Calu3 (cell line): ENCODE data around the gene MACROD1. TPM values are rescaled to one million over a fixed set of nuclear protein-coding genes. Genes with fewer than 3 reads are reported as not detected.

Experiments used
- BruUV-seq: library from RNA; stranded (reverse); fragments of 400-500 nt; replicated peaks from 2 replicates; lab custom pipeline; 2021; lab: Mats Ljungman, UMichigan
- CTCF ChIA-PET: fragments of 300-600 bp; sonication (Branson Sonifier 250); formaldehyde crosslinking; loops from one replicate; lab custom pipeline; 2022; ENCODE audit warnings: antibody characterized with exemption; lab: Charles Lee
- DNase-seq: peaks from one replicate; pipeline ENCODE4 v3.0.0; 2022
- H3K27ac Mint-ChIP-seq: one replicate; pipeline ENCODE4 v1.8.0; 2022; ENCODE audit warnings: mixed read lengths; ENCODE audit not compliant: unreplicated experiment
- H3K27me3 Mint-ChIP-seq: one replicate; pipeline ENCODE4 v1.8.0; 2022; ENCODE audit warnings: mixed read lengths; ENCODE audit not compliant: unreplicated experiment
- H3K36me3 Mint-ChIP-seq: one replicate; pipeline ENCODE4 v1.8.0; 2022; ENCODE audit warnings: mild to moderate bottlenecking, moderate library complexity, mixed read lengths; ENCODE audit not compliant: insufficient read depth, unreplicated experiment
- H3K4me1 Mint-ChIP-seq: one replicate; pipeline ENCODE4 v1.8.0; 2022; ENCODE audit warnings: mild to moderate bottlenecking, low read depth, mixed read lengths; ENCODE audit not compliant: unreplicated experiment
- H3K4me3 Mint-ChIP-seq: one replicate; pipeline ENCODE4 v1.8.0; 2022; ENCODE audit warnings: mild to moderate bottlenecking, low read depth, moderate library complexity, mixed read lengths; ENCODE audit not compliant: unreplicated experiment
- H3K9me3 Mint-ChIP-seq: one replicate; pipeline ENCODE4 v1.8.0; 2022; ENCODE audit warnings: low read depth, mixed read lengths; ENCODE audit not compliant: unreplicated experiment
- intact Hi-C: fragments of 100-400 bp; cut with micrococcal nuclease; formaldehyde crosslinking; loops from one replicate; pipeline ENCODE4 v1.10.0; 2022; ENCODE audit not compliant: unreplicated experiment
- total RNA-seq: library from RNA; stranded (reverse); gene quantifications from 2 replicates; pipeline ENCODE4 v1.2.3, GENCODE V29; 2022
- TF ChIP-seq, protein P1 (sequence below): fragments of 200-600 bp; IDR thresholded peaks from one replicate; pipeline ENCODE4 v1.8.0; 2022; ENCODE audit warnings: antibody characterized with exemption; ENCODE audit not compliant: unreplicated experiment

MACROD1 gene
- total RNA-seq, 1 experiment from 2014 or later = 35.7 TPM

DNA sequence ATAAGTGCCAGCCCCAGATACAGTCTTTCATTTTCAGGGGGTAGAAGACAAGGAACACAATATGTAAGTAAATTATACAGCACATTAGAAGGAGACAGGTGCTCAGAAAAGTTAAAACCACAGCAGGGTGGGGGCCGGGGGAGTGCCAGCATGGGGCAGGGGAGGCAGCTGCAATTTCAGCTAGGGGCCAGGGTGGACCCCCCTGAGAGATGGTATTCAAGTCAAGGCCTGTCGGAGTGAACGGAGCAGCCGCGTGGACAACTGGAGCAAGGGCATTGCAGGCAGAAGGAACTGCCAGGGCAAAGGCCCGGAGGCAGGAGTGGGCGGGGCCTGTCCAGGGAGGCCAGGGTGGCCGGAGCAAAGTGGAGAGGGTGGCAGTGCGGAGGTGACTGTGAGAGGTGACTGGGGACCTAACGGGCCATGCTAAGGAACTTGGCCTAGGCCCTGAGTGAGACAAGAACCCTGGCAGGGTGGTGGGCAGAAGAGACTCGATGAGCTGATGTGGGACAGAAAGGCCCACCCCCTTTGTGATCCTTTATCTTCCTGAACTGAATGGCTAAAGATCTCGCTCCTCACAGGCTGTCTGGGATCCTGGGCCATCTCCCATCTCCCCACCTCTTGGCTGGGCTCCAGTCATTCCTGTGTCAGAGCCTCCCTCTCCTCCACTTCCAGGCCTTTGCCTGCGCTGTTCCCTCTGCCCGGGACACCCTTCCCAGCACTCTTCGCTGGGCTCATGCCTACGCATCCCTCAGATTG lies 152.6 kb downstream of the MACROD1 start:
- H3K36me3 Mint-ChIP-seq = peaks cover 18% of the 10 kb centered on the region
- no peaks in the 10 kb centered on the region for H3K9me3 Mint-ChIP-seq
- H3K27ac Mint-ChIP-seq = no peak overlapping the region
- no peak for DNase-seq
- intact Hi-C loops = no loop called here
- BruUV-seq = no TSS peak
- peaks cover 18% of the 10 kb centered on the region for H3K4me1 Mint-ChIP-seq
- CTCF ChIA-PET = no interaction called here
- TF ChIP-seq, protein P1, sequence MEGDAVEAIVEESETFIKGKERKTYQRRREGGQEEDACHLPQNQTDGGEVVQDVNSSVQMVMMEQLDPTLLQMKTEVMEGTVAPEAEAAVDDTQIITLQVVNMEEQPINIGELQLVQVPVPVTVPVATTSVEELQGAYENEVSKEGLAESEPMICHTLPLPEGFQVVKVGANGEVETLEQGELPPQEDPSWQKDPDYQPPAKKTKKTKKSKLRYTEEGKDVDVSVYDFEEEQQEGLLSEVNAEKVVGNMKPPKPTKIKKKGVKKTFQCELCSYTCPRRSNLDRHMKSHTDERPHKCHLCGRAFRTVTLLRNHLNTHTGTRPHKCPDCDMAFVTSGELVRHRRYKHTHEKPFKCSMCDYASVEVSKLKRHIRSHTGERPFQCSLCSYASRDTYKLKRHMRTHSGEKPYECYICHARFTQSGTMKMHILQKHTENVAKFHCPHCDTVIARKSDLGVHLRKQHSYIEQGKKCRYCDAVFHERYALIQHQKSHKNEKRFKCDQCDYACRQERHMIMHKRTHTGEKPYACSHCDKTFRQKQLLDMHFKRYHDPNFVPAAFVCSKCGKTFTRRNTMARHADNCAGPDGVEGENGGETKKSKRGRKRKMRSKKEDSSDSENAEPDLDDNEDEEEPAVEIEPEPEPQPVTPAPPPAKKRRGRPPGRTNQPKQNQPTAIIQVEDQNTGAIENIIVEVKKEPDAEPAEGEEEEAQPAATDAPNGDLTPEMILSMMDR = no peak
- H3K27me3 Mint-ChIP-seq = peaks cover 3% of the 10 kb centered on the region
- no peak overlapping the region for H3K4me3 Mint-ChIP-seq

DNA sequence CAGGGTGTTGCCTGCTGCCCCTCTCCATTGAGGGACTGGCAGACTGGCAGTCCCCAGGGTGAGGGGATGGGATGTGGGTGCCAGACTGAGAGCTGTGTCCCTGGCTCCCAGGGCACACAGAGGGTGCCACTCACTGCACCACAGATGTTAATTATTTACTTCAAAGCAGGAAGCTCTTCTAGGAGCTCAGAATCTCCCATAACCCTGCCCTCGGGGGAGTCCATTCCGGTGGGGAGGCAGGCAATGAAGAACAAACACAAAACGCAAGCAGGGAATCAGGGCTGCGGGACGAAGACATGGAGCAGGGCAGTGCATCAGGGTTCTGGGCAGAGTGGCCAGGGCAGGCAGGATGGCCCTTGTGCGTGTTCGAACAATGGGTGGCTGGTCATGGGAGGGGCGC lies 154.5 kb downstream of the MACROD1 start:
- H3K4me3 Mint-ChIP-seq = peak overlapping the region; percentile 45
- H3K4me1 Mint-ChIP-seq = peaks cover 34% of the 10 kb centered on the region
- no TSS peak for BruUV-seq
- H3K27ac Mint-ChIP-seq = peak overlapping the region; percentile 10
- peaks cover 16% of the 10 kb centered on the region for H3K27me3 Mint-ChIP-seq
- CTCF ChIA-PET = interaction anchor here (0.6 kb wide), 1 partner anchor 377 kb away, joined by 3 read pairs; no protein-coding TSS in a partner anchor
- TF ChIP-seq, protein P1 = no peak
- DNase-seq = peak; percentile 49
- peaks cover 32% of the 10 kb centered on the region for H3K36me3 Mint-ChIP-seq
- intact Hi-C loops = no loop called here
- H3K9me3 Mint-ChIP-seq = no peaks in the 10 kb centered on the region

DNA sequence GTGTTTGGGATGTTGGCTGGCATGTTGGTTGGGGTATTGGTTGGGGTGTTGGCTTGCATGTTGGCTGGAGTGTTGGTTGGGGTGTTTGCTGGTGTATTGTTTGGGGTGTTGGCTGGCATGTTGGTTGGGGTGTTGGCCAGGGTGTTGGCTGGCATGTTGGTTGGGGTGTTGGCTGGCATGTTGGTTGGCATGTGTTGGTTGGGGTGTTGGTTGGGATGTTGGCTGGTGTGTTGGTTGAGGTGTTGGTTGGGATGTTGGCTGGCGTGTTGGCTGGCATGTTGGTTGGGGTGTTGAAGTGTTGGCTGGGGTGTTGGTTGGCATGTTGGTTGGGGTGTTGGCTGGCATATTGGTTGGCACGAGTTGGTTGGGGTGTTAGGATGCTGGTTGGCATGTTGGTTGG lies 155.1 kb downstream of the MACROD1 start:
- H3K36me3 Mint-ChIP-seq = peaks cover 36% of the 10 kb centered on the region
- intact Hi-C loops = no loop called here
- peaks cover 16% of the 10 kb centered on the region for H3K27me3 Mint-ChIP-seq
- TF ChIP-seq, protein P1 = no peak
- no TSS peak for BruUV-seq
- DNase-seq = no peak
- H3K4me1 Mint-ChIP-seq = peaks cover 34% of the 10 kb centered on the region
- peak overlapping the region; percentile 10 for H3K27ac Mint-ChIP-seq
- peak overlapping the region; percentile 45 for H3K4me3 Mint-ChIP-seq
- CTCF ChIA-PET = no interaction called here
- no peaks in the 10 kb centered on the region for H3K9me3 Mint-ChIP-seq

DNA sequence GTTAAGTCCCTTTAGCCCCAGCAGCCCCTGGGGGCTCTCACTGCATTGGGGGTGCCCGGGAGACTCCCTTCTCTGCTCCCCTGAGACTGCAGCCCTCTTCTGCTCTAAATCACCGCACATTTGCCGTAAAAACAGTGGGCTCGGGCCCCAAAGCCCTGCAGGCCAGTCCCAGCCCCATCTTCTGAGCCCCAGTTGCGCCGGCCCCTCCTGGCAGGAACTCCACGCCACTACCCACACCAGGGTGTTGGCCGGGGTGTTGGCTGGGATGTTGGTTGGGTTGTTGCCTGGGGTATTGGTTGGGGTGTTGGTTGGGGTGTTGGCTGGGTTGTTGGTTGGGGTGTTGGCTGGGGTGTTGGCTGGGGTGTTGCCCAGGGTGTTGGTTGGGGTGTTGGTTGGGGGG lies 156.2 kb downstream of the MACROD1 start:
- DNase-seq = no peak
- TF ChIP-seq, protein P1 = no peak
- Mint-ChIP-seq H3K4me3 (no peak overlapping the region), H3K27me3 (peaks cover 16% of the 10 kb centered on the region), H3K27ac (no peak overlapping the region), H3K9me3 (no peaks in the 10 kb centered on the region), H3K36me3 (peaks cover 32% of the 10 kb centered on the region), H3K4me1 (peaks cover 34% of the 10 kb centered on the region)
- CTCF ChIA-PET = no interaction called here
- no TSS peak for BruUV-seq
- intact Hi-C loops = no loop called here
